Liver (tissue), 3 donors: ENCODE data around the gene DLEC1.

ENCODE experiments used
- ATF3 ChIP-seq: IDR thresholded peaks from 2 replicates; pipeline ENCODE4 v1.6.1; 2016; ENCODE audit warnings: antibody characterized with exemption
- EGR1 ChIP-seq, 2 donors: IDR thresholded peaks; 2 replicates each; pipeline ENCODE4 v1.6.1; 2016 to 2018; ENCODE audit warnings: antibody characterized with exemption in 2 of 2, low read depth in 2 of 2
- FOXA1 ChIP-seq: IDR thresholded peaks from 2 replicates; pipeline ENCODE4 v1.6.1; 2016; ENCODE audit warnings: antibody characterized with exemption
- HNF4A ChIP-seq, 2 donors: conservative IDR thresholded peaks; 2 replicates each; pipeline ENCODE4 v1.6.1; 2016; ENCODE audit warnings: antibody characterized with exemption in 2 of 2, mild to moderate bottlenecking in 2 of 2
- JUND ChIP-seq, 2 donors: IDR thresholded peaks; 2 replicates each; pipeline ENCODE4 v1.6.1; 2016; ENCODE audit warnings: antibody characterized with exemption in 2 of 2
- RXRA ChIP-seq, 2 donors: IDR thresholded peaks; 2 replicates each; pipeline ENCODE4 v1.6.1; 2017 to 2018; ENCODE audit warnings: antibody characterized with exemption in 2 of 2, mild to moderate bottlenecking in 1 of 2
- TAF1 ChIP-seq: conservative IDR thresholded peaks from 2 replicates; pipeline ENCODE4 v1.6.1; 2016; ENCODE audit warnings: antibody characterized with exemption, mild to moderate bottlenecking
- YY1 ChIP-seq: IDR thresholded peaks from 2 replicates; pipeline ENCODE4 v1.6.1; 2016; ENCODE audit warnings: antibody characterized with exemption, mild to moderate bottlenecking
- TF ChIP-seq, protein P1 (sequence below): IDR thresholded peaks from 2 replicates; pipeline ENCODE4 v1.6.1; 2016; ENCODE audit warnings: antibody characterized with exemption
- TF ChIP-seq, protein P2 (sequence below): fragments of 150-350 bp; IDR thresholded peaks from 2 replicates; pipeline ENCODE4 v1.5.1; 2017; ENCODE audit warnings: improper control_type of control experiment, low read depth, low read length; ENCODE audit not compliant: missing input control
- donor health status: healthy.
- donor health status: healthy.

- TF ChIP-seq, protein P1, sequence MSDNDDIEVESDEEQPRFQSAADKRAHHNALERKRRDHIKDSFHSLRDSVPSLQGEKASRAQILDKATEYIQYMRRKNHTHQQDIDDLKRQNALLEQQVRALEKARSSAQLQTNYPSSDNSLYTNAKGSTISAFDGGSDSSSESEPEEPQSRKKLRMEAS: no peak
- TF ChIP-seq TAF1: no peak
- TF ChIP-seq JUND (IDR thresholded peaks at IDR 0.05): peak in 1 of 2 donors; percentile 25
- TF ChIP-seq, protein P2, sequence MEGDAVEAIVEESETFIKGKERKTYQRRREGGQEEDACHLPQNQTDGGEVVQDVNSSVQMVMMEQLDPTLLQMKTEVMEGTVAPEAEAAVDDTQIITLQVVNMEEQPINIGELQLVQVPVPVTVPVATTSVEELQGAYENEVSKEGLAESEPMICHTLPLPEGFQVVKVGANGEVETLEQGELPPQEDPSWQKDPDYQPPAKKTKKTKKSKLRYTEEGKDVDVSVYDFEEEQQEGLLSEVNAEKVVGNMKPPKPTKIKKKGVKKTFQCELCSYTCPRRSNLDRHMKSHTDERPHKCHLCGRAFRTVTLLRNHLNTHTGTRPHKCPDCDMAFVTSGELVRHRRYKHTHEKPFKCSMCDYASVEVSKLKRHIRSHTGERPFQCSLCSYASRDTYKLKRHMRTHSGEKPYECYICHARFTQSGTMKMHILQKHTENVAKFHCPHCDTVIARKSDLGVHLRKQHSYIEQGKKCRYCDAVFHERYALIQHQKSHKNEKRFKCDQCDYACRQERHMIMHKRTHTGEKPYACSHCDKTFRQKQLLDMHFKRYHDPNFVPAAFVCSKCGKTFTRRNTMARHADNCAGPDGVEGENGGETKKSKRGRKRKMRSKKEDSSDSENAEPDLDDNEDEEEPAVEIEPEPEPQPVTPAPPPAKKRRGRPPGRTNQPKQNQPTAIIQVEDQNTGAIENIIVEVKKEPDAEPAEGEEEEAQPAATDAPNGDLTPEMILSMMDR: no peak
- TF ChIP-seq RXRA (IDR thresholded peaks at IDR 0.05): peak; percentile 69 to 85
- peak; percentile 77 to 92 for TF ChIP-seq HNF4A (conservative IDR thresholded peaks at IDR 0.05)
- TF ChIP-seq FOXA1: peak; percentile 19
- TF ChIP-seq YY1: no peak
- no peak for TF ChIP-seq EGR1 (IDR thresholded peaks at IDR 0.05; ENCODE audit: low read depth in 2 of 2)
- TF ChIP-seq ATF3: no peak
These were observed 23.8 kb downstream of the DLEC1 start for GRCh38 chr3:38062809-38063208.
